BLaER1 (cell line): Measurements from ENCODE around the gene CASP9.
"Not testable (repeated sequence)": the region's sequence is repeated elsewhere in the genome, so short reads cannot be mapped to it uniquely, and the experiment has no call there.

ENCODE experiments used
- H3K27ac ChIP-seq: shearing (Covaris generic); formaldehyde crosslinking; 2 replicates; pipeline ENCODE4 v1.8.1; 2022
- H3K27me3 ChIP-seq: shearing (Covaris generic); formaldehyde crosslinking; 2 replicates; pipeline ENCODE4 v1.8.1; 2022
- H3K36me3 ChIP-seq: shearing (Covaris generic); formaldehyde crosslinking; 2 replicates; pipeline ENCODE4 v1.8.1; 2022
- H3K4me1 ChIP-seq: shearing (Covaris generic); formaldehyde crosslinking; 2 replicates; pipeline ENCODE4 v1.8.1; 2022
- H3K4me2 ChIP-seq: shearing (Covaris generic); formaldehyde crosslinking; 2 replicates; pipeline ENCODE4 v1.8.1; 2022
- H3K4me3 ChIP-seq: shearing (Covaris generic); formaldehyde crosslinking; 2 replicates; pipeline ENCODE4 v1.8.1; 2022
- H3K9ac ChIP-seq: shearing (Covaris generic); formaldehyde crosslinking; 2 replicates; pipeline ENCODE4 v1.8.1; 2022
- H3K9me3 ChIP-seq: shearing (Covaris generic); formaldehyde crosslinking; 2 replicates; pipeline ENCODE4 v1.8.1; 2022
- H4K20me1 ChIP-seq: shearing (Covaris generic); formaldehyde crosslinking; 2 replicates; pipeline ENCODE4 v1.8.1; 2022
- Cebpa-rat ChIP-seq: shearing (Covaris generic); IDR thresholded peaks from 2 replicates; pipeline ENCODE4 v1.8.1; 2022

CASP9 gene

GRCh38 chr1:15469361-15469760 lies 54.7 kb downstream of the CASP9 start:
- H3K4me1 ChIP-seq = peaks cover 8% of the 10 kb centered on the region; the same call in 1 of the 2 replicates
- H3K9ac ChIP-seq = no peak overlapping the region
- H3K4me3 ChIP-seq = no peak overlapping the region
- no peaks in the 10 kb centered on the region for H4K20me1 ChIP-seq
- no peaks in the 10 kb centered on the region for H3K9me3 ChIP-seq
- H3K27ac ChIP-seq = no peak overlapping the region
- no peak overlapping the region for H3K4me2 ChIP-seq
- TF ChIP-seq Cebpa-rat = no peak
- H3K27me3 ChIP-seq = no peaks in the 10 kb centered on the region
- no peaks in the 10 kb centered on the region for H3K36me3 ChIP-seq

- Histone ChIP-seq H3K4me1 (peaks cover 8% of the 10 kb centered on the region; the same call in 1 of the 2 replicates), H3K36me3 (no peaks in the 10 kb centered on the region), H3K9ac (no peak overlapping the region), H3K4me2 (no peak overlapping the region), H3K4me3 (no peak overlapping the region), H3K9me3 (no peaks in the 10 kb centered on the region), H3K27me3 (no peaks in the 10 kb centered on the region), H4K20me1 (no peaks in the 10 kb centered on the region), H3K27ac (no peak overlapping the region)
- TF ChIP-seq Cebpa-rat = no peak
Measured at GRCh38 chr1:15468145-15468544, 55.9 kb downstream of the CASP9 start.

- H3K4me3 ChIP-seq, H3K9ac ChIP-seq, H3K27ac ChIP-seq, H3K4me1 ChIP-seq, H4K20me1 ChIP-seq, H3K36me3 ChIP-seq, H3K27me3 ChIP-seq, H3K9me3 ChIP-seq, H3K4me2 ChIP-seq: not testable (repeated sequence)
Measured at GRCh38 chr1:15466955-15467625, 56.9 kb downstream of the CASP9 start.

- TF ChIP-seq Cebpa-rat = no peak
- Histone ChIP-seq H3K27ac (no peak overlapping the region), H3K9ac (no peak overlapping the region), H3K4me1 (peaks cover 13% of the 10 kb centered on the region), H3K9me3 (no peaks in the 10 kb centered on the region), H3K36me3 (no peaks in the 10 kb centered on the region), H4K20me1 (no peaks in the 10 kb centered on the region), H3K27me3 (no peaks in the 10 kb centered on the region), H3K4me3 (no peak overlapping the region), H3K4me2 (no peak overlapping the region)
Measured at GRCh38 chr1:15465674-15466073, 58.3 kb downstream of the CASP9 start.

- H3K27me3 ChIP-seq, H3K9ac ChIP-seq, H4K20me1 ChIP-seq, H3K27ac ChIP-seq, H3K4me3 ChIP-seq, H3K4me2 ChIP-seq, H3K36me3 ChIP-seq, H3K9me3 ChIP-seq: not testable (repeated sequence)
- H3K4me1 ChIP-seq = peaks cover 17% of the 10 kb centered on the region
Measured at GRCh38 chr1:15463926-15464322, 60.1 kb downstream of the CASP9 start.

- peaks cover 14% of the 10 kb centered on the region for H3K4me1 ChIP-seq
- not testable (repeated sequence) for H3K27me3 ChIP-seq, H3K4me2 ChIP-seq, H3K9ac ChIP-seq, H3K36me3 ChIP-seq, H3K4me3 ChIP-seq, H4K20me1 ChIP-seq, H3K9me3 ChIP-seq, H3K27ac ChIP-seq
Measured at GRCh38 chr1:15463064-15463800, 60.8 kb downstream of the CASP9 start.

GRCh38 chr1:15460708-15461095 lies 63.3 kb downstream of the CASP9 start:
- H3K9ac ChIP-seq = no peak overlapping the region
- H4K20me1 ChIP-seq = no peaks in the 10 kb centered on the region
- no peak overlapping the region for H3K27ac ChIP-seq
- no peak for TF ChIP-seq Cebpa-rat
- peak overlapping the region; percentile 38 for H3K4me2 ChIP-seq
- H3K4me3 ChIP-seq = no peak overlapping the region
- H3K9me3 ChIP-seq = no peaks in the 10 kb centered on the region
- peaks cover 14% of the 10 kb centered on the region for H3K4me1 ChIP-seq
- no peaks in the 10 kb centered on the region for H3K36me3 ChIP-seq
- no peaks in the 10 kb centered on the region for H3K27me3 ChIP-seq

GRCh38 chr1:15459771-15460707 lies 64.0 kb downstream of the CASP9 start:
- Histone ChIP-seq H3K27ac (no peak overlapping the region), H3K27me3 (no peaks in the 10 kb centered on the region), H3K4me1 (peaks cover 14% of the 10 kb centered on the region), H3K4me2 (peak overlapping the region; percentile 38), H3K9me3 (no peaks in the 10 kb centered on the region), H3K9ac (no peak overlapping the region), H4K20me1 (no peaks in the 10 kb centered on the region), H3K36me3 (no peaks in the 10 kb centered on the region), H3K4me3 (no peak overlapping the region)
- TF ChIP-seq Cebpa-rat = no peak

- H3K9ac ChIP-seq, H3K27me3 ChIP-seq, H3K27ac ChIP-seq, H3K4me3 ChIP-seq, H3K9me3 ChIP-seq, H4K20me1 ChIP-seq, H3K36me3 ChIP-seq, H3K4me2 ChIP-seq: not testable (repeated sequence)
- H3K4me1 ChIP-seq = peaks cover 14% of the 10 kb centered on the region
Measured at GRCh38 chr1:15458388-15458787, 65.6 kb downstream of the CASP9 start.

- Histone ChIP-seq H3K36me3 (no peaks in the 10 kb centered on the region), H3K4me1 (peaks cover 14% of the 10 kb centered on the region), H3K4me2 (no peak overlapping the region), H3K9me3 (no peaks in the 10 kb centered on the region), H3K9ac (no peak overlapping the region), H3K27me3 (no peaks in the 10 kb centered on the region), H3K4me3 (no peak overlapping the region), H4K20me1 (no peaks in the 10 kb centered on the region), H3K27ac (no peak overlapping the region)
- no peak for TF ChIP-seq Cebpa-rat
Measured at GRCh38 chr1:15457585-15457984, 66.4 kb downstream of the CASP9 start.
